Neural crest cell (in vitro differentiated cells): Measurements from ENCODE around the gene DERL3. TPM values are rescaled to one million over a fixed set of nuclear protein-coding genes. Genes with fewer than 3 reads are reported as not detected.

ENCODE experiments used
- DNase-seq: peaks from one replicate; pipeline ENCODE4 v3.0.0; 2021; ENCODE audit warnings: low read depth, mixed read lengths, low spot score
- H3K27ac Mint-ChIP-seq: one replicate; pipeline ENCODE4 v1.8.0; 2021; ENCODE audit warnings: mild to moderate bottlenecking, mixed read lengths; ENCODE audit not compliant: unreplicated experiment
- H3K27me3 Mint-ChIP-seq: 2 replicates; pipeline ENCODE4 v1.8.0; 2021; ENCODE audit warnings: low read depth, mild to moderate bottlenecking, mixed read lengths
- H3K36me3 Mint-ChIP-seq: 2 replicates; pipeline ENCODE4 v1.8.0; 2021; ENCODE audit warnings: low read depth, mild to moderate bottlenecking, mixed read lengths
- H3K4me1 Mint-ChIP-seq: 2 replicates; pipeline ENCODE4 v1.8.0; 2021; ENCODE audit warnings: mixed read lengths
- H3K4me3 Mint-ChIP-seq: one replicate; pipeline ENCODE4 v1.8.0; 2021; ENCODE audit warnings: mild to moderate bottlenecking, mixed read lengths
- H3K9me3 Mint-ChIP-seq: 2 replicates; pipeline ENCODE4 v1.8.0; 2021; ENCODE audit warnings: mixed read lengths
- CTCF ChIP-seq: fragments of 200-600 bp; sonication (generic); conservative IDR thresholded peaks from 2 replicates; pipeline ENCODE4 v1.5.0; 2021; ENCODE audit warnings: antibody characterized with exemption, mild to moderate bottlenecking
- total RNA-seq: library from RNA; stranded (reverse); gene quantifications from 2 replicates; pipeline ENCODE4 v1.2.1, GENCODE V29; 2021

The DERL3 gene
- total RNA-seq, 1 donor from 2014 or later = 5.7 TPM

DNA sequence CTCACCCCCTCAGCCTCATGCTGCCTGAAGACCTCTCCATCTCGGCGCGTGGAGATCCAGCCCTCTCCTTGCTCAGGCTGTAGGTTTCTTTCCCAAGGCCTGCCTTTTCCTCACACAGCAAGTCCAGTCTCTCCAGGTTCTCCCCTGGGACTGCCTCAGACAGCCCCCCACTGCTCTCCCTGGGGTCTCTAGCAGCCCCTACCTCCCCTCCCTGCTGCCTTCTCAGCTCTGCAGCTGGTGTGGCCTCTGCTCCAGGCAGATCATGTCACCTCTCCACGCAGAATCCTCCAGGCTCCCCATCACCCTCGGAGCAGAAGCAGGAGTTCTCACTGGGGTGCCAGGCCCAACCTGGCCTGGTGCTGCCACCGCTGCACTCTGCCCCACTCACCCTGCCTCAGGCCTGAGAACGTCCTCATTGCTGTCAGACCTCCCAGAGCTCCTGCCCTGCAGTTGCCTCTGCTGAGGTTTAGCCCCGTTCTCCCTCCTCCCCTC, 36.9 kb downstream of the DERL3 start:
- Mint-ChIP-seq H3K27ac (peak overlapping the region; percentile 58), H3K27me3 (no peaks in the 10 kb centered on the region), H3K9me3 (no peaks in the 10 kb centered on the region), H3K4me1 (no peaks in the 10 kb centered on the region), H3K36me3 (peaks cover 20% of the 10 kb centered on the region), H3K4me3 (no peak overlapping the region)
- no peak for TF ChIP-seq CTCF
- no peak for DNase-seq

- peaks cover 22% of the 10 kb centered on the region for H3K36me3 Mint-ChIP-seq
Measured at GRCh38 chr22:23801238-23801821, 37.5 kb downstream of the DERL3 start.

GRCh38 chr22:23800297-23801237, 38.2 kb downstream of the DERL3 start:
- Mint-ChIP-seq H3K4me3 (no peak overlapping the region), H3K27ac (no peak overlapping the region), H3K9me3 (no peaks in the 10 kb centered on the region), H3K27me3 (no peaks in the 10 kb centered on the region), H3K36me3 (peaks cover 19% of the 10 kb centered on the region), H3K4me1 (no peaks in the 10 kb centered on the region)
- no peak for DNase-seq
- no peak for TF ChIP-seq CTCF

More at GRCh38 chr22:23801238-23801821, 37.5 kb downstream of the DERL3 start:
- no peaks in the 10 kb centered on the region for H3K27me3 Mint-ChIP-seq
- H3K4me3 Mint-ChIP-seq = no peak overlapping the region
- no peaks in the 10 kb centered on the region for H3K4me1 Mint-ChIP-seq
- H3K27ac Mint-ChIP-seq = no peak overlapping the region
- TF ChIP-seq CTCF = no peak
- no peaks in the 10 kb centered on the region for H3K9me3 Mint-ChIP-seq
- no peak for DNase-seq

DNA sequence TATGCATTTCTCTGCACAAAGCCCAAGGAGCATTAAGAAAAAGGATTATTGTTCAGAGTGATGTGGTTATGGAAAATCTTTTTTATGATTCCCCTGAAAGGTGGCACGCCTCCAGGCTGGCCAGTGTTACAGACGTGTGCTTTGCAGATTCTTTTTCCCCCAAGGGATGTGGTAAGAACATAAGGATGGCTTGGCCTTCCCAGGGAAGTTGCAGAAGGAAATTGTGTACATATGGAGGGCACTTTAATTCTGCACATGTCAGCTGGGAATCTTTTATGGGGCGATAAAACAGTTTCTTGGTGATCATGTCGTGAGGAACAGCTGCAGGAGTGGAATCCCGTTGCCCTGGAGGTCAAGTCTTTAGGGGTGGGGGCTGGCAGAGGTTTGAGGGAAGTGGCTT, 42.3 kb downstream of the DERL3 start:
- H3K9me3 Mint-ChIP-seq = no peaks in the 10 kb centered on the region
- no peak for DNase-seq
- H3K4me1 Mint-ChIP-seq = no peaks in the 10 kb centered on the region
- H3K27me3 Mint-ChIP-seq = no peaks in the 10 kb centered on the region
- no peak overlapping the region for H3K27ac Mint-ChIP-seq
- no peak for TF ChIP-seq CTCF
- H3K4me3 Mint-ChIP-seq = no peak overlapping the region
- peaks cover 22% of the 10 kb centered on the region for H3K36me3 Mint-ChIP-seq

DNA sequence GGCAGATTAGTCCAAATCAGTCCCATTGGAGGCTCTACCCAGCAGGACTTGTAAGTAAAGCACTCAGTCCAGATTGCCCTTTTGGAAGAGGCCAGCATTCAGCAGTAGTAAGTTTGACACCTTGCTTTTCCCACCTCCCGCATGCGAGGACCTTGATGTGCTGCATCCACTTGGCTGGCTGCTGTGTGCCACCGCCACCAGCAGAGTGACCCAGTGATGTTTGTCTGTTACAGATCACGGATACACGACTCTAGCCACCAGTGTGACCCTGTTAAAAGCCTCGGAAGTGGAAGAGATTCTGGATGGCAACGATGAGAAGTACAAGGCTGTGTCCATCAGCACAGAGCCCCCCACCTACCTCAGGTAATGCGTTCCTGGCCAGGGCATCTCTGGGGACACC, 45.5 kb downstream of the DERL3 start:
- H3K36me3 Mint-ChIP-seq = peaks cover 18% of the 10 kb centered on the region
- peak overlapping the region; percentile 76 for H3K27ac Mint-ChIP-seq
- H3K4me3 Mint-ChIP-seq = no peak overlapping the region
- no peaks in the 10 kb centered on the region for H3K9me3 Mint-ChIP-seq
- DNase-seq = no peak
- peaks cover 14% of the 10 kb centered on the region for H3K4me1 Mint-ChIP-seq
- TF ChIP-seq CTCF = no peak
- no peaks in the 10 kb centered on the region for H3K27me3 Mint-ChIP-seq
